H1 (cell line): ENCODE measurements around the gene ZFAND5. TPM values are rescaled to one million over a fixed set of nuclear protein-coding genes. Genes with fewer than 3 reads are reported as not detected.

Experiments
- CHD2 ChIP-seq: IDR thresholded peaks from 2 replicates; pipeline ENCODE4 v1.6.1; 2012; ENCODE audit warnings: low read length, improper control_type of control experiment
- POLR2AphosphoS5 ChIP-seq: IDR thresholded peaks from 2 replicates; pipeline ENCODE4 v1.6.1; 2011; ENCODE audit warnings: low read depth, low read length
- polyA plus RNA-seq, 7 experiments: library from polyadenylated mRNA; depleted of rRNA in 3 of 7; stranded (reverse) in 5 of 7; unstranded in 2 of 7; fragments of >200 nt in 5 of 7; fragments of 200-250 nt in 2 of 7; gene quantifications; 1 replicate in 5 of 7; 2 replicates in 1 of 7; 4 replicates in 1 of 7; pipeline versions ENCODE4 v1.2.1 to v1.2.3, GENCODE V29; 2011 to 2013; ENCODE audit warnings: missing spikeins in 2 of 7, mixed read lengths in 2 of 7
- total RNA-seq: library from RNA; stranded (reverse); fragmentation: NEBNext Ultra II Directional; extraction: Animal tissue kit (Norgen Biotek cat#: 25700); gene quantifications from 2 replicates; pipeline ENCODE4 v1.2.1, GENCODE V29; 2021

Gene ZFAND5
- total and polyA plus RNA-seq, 2 of the 8 experiments (the other 6 are each of a cell fraction or from before 2014, with no cell fraction given), result 76.7 to 225 TPM

DNA sequence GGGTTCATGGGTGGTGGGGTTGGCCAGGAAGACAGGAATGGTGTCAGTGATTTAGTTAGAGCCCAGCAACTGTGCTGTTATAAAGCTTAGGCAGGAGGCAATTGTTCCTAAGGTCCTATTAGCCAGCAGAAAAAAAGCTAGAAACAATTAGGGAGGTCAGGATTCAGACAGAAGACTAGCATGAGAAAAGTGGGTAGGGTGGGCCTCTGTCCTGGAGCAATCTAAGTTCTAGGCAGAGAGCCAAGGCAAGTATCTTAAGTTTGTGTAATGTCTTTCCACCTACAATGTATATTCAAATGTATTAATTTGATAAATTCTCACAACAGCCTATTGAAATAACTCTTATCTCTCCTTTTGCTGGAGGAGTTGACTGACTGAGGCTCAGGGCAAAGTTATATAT lies 6.1 kb upstream of the ZFAND5 start (continued):
- TF ChIP-seq CHD2, result no peak
- no peak for TF ChIP-seq POLR2AphosphoS5
